ENCODE results near the gene MICALL1. TPM values are rescaled to one million over a fixed set of nuclear protein-coding genes. Genes with fewer than 3 reads are reported as not detected.
A peak's percentile ranks its signal among the peaks of the same experiment; 100 is the strongest.

Gene MICALL1
- total and polyA plus RNA-seq, 2 of the 13 experiments (the other 11 are each of a cell fraction or from before 2014, with no cell fraction given): 7.6 to 10.6 TPM

- TF ChIP-seq BHLHE40 (IDR thresholded peaks at IDR 0.05; ENCODE audit: low read length): no peak
- no peak for TF ChIP-seq ZMAT3 (CRISPR knock-in tag; conservative IDR thresholded peaks at IDR 0.05)
- no peak for TF ChIP-seq CC2D1A (CRISPR knock-in tag; IDR thresholded peaks at IDR 0.05)
Observed at GRCh38 chr22:37925330-37925729, 19.2 kb downstream of the MICALL1 start (continued).

GRCh38 chr22:37925767-37926166, 19.7 kb downstream of the MICALL1 start:
- CTCF ChIA-PET (ENCODE audit: low intra/inter-chr PET ratio, low total read pairs): no interaction called here
- H3K79me2 ChIP-seq (ENCODE audit: insufficient read depth, low read length): no peaks in the 10 kb centered on the region
- POLR2A ChIA-PET: no interaction called here
- H3K9me3 ChIP-seq (ENCODE audit: low read length): no peaks in the 10 kb centered on the region
- no peak overlapping the region for H3K9ac ChIP-seq (ENCODE audit: insufficient read depth, low read depth, low read length)
- intact Hi-C loops (cut with micrococcal nuclease; ENCODE audit: unreplicated experiment): no loop called here
- 96% methylated on average over 10 of the region's 15 CpGs for WGBS (ENCODE audit: low lambda C conversion rate)
- no peaks in the 10 kb centered on the region for H3K4me1 ChIP-seq (ENCODE audit: insufficient read depth, low read length)
- H3K36me3 ChIP-seq (replicated peaks in 1 of 2; ENCODE audit: control insufficient read depth in 1 of 2, insufficient read depth in 2 of 2, low read length in 2 of 2): peaks cover 22 to 29% of the 10 kb centered on the region in 2 experiments; a peak in 4 of 5 replicates
- TF ChIP-seq AGO2 (optimal IDR thresholded peaks at IDR 0.05; ENCODE audit: low read depth, low read length) (peak; percentile 22), RERE (CRISPR knock-in tag; IDR thresholded peaks at IDR 0.05; ENCODE audit: low read depth) (no peak)
- H3K4me2 ChIP-seq (ENCODE audit: low read depth, low read length): no peak overlapping the region
- DNase-seq (ENCODE audit: low spot score) (no peak), FAIRE-seq (no peak), ATAC-seq (no peak)
- H2AFZ ChIP-seq (ENCODE audit: low read length): no peak overlapping the region
- no peaks in the 10 kb centered on the region for H4K20me1 ChIP-seq (ENCODE audit: insufficient read depth, low read length)
- H3K27me3 ChIP-seq (ENCODE audit: control insufficient read depth in 1 of 2, insufficient read depth in 2 of 2, low read length in 2 of 2): no peaks in the 10 kb centered on the region
- H3K27ac ChIP-seq (ENCODE audit: extremely low read length, insufficient read depth, low read length): no peak overlapping the region
- no peak overlapping the region for H3K4me3 ChIP-seq (replicated peaks in 1 of 3; ENCODE audit: insufficient read depth in 1 of 3, low read depth in 2 of 3, low read length in 3 of 3)
- in situ Hi-C loops (cut with HindIII; ENCODE audit: extremely low pct_ligation_motif_present, low pct_unique_long_range_greater_than_20kb): no loop called here
- no TSS peak for BruUV-seq (replicated peaks)
